Vagina (tissue), 2 donors: ENCODE measurements around the gene KRTAP25-1.

Experiments
- CTCF ChIP-seq, 3 experiments: fragments of 450-650 bp in 2 of 3; fragments of 200-600 bp in 1 of 3; sonication (generic) in 1 of 3; IDR thresholded peaks; one replicate each; pipeline ENCODE4 v1.5.1; 2017 to 2019; ENCODE audit warnings: antibody characterized with exemption in 3 of 3, mild to moderate bottlenecking in 2 of 3, moderate library complexity in 2 of 3
- POLR2A ChIP-seq, 2 donors: fragments of 450-650 bp; IDR thresholded peaks; one replicate each; pipeline ENCODE4 v1.6.1; 2017; ENCODE audit warnings: antibody characterized with exemption in 2 of 2, mild to moderate bottlenecking in 2 of 2, moderate library complexity in 2 of 2

- TF ChIP-seq CTCF (IDR thresholded peaks at IDR 0.05) (no peak), POLR2A (IDR thresholded peaks at IDR 0.05) (no peak)
These were observed 26.4 kb upstream of the KRTAP25-1 start for GRCh38 chr21:30315701-30316100.
